Measurements from ENCODE around the gene PTPRG.

- TF ChIP-seq CTCF (IDR thresholded peaks at IDR 0.05) (no peak), POLR2A (IDR thresholded peaks at IDR 0.05) (no peak)
Observed at GRCh38 chr3:61613666-61614065, 52.3 kb downstream of the PTPRG start.

All from right lobe of liver (tissue), 4 donors.